Retinal pigment epithelial cell (primary cell): Measurements from ENCODE around the gene CCL27.
"Not testable (repeated sequence)": the region's sequence is repeated elsewhere in the genome, so short reads cannot be mapped to it uniquely, and the experiment has no call there.

ENCODE experiments used
- DNase-seq: peaks from one replicate; pipeline ENCODE4 v3.0.0-alpha.2; 2010; ENCODE audit warnings: low read depth
- H3K4me3 ChIP-seq: 2 replicates; pipeline ENCODE4 v1.5.1; 2011; ENCODE audit warnings: mild to moderate bottlenecking, low read length, control low read depth, moderate library complexity
- CTCF ChIP-seq: conservative IDR thresholded peaks from 2 replicates; pipeline ENCODE4 v1.5.1; 2011; ENCODE audit warnings: low read depth, low read length, control low read depth, inconsistent platforms

The CCL27 gene

GRCh38 chr9:34642679-34643078, 19.8 kb downstream of the CCL27 start:
- H3K4me3 ChIP-seq = no peak overlapping the region
- no peak for TF ChIP-seq CTCF
- DNase-seq = no peak

DNA sequence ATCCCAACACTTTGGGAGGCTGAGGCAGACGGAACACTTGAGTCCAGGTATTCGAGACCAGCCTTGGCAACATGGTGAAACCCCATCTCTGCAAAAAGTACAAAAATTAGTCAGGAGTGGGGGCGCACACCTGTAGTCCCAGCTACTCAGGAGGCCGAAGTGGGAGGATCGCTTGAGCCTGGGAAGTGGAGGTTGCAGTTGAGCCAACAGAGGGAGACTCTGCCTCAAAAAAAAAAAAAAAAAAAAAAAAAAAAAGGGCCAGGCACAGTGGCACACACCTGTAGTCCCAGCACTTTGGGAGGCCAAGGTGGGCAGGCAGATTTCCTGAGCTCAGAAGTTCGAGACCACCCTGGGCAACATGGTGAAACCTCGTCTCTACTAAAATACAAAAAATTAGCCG, 23.1 kb downstream of the CCL27 start:
- not testable (repeated sequence) for DNase-seq, H3K4me3 ChIP-seq

- no peak for TF ChIP-seq CTCF
- peak overlapping the region; percentile 59 for H3K4me3 ChIP-seq
- no peak for DNase-seq
Observed at GRCh38 chr9:34638138-34638445, 24.4 kb downstream of the CCL27 start.

DNA sequence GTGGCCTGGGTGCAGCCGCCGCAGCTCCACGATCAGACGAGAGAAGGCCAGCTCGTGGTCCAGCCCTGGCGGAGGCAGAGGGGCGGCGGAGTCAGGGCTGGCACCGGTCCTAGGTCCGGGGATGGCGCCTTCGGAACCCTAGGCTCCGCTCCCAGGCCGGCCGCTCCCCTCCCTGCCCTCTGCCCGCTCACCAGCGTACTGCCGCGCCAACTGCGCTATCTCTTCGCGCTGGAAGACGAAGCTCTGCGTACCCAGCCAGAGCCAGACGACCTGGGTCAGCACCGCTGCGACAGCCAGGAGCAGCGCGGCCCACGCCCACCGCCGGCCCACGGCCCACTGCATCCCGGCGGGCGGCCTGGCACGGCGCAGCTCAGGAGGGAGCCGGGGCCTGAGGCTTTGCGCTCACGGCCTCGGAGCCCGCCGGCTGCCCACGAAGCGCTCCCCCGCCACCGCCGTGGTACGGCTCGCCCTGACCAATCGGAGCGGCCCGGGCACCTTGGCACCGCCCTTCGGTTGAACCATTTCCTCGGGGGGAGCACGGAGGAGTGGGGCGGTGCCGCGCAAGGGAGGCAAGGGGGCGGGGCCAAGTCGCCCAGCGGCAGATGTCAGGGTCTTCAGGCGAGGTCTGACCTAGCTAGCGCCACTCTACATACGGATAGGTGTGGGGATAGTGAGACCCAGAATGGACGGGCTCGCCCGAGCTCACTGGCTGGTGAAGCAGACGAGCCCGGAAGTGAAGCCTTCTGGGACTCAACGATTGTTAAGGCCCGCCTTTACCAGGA, 24.9 kb downstream of the CCL27 start, which contains the start of gene SIGMAR1:
SIGMAR1 (minus strand) TSS at position 432 of the 782 bp plus-strand sequence; CDS start at position 342, 90 bp downstream.
- peak; percentile 57 for DNase-seq
- no peak for TF ChIP-seq CTCF
- peak within 1 kb of the TSS; percentile 59 for H3K4me3 ChIP-seq

DNA sequence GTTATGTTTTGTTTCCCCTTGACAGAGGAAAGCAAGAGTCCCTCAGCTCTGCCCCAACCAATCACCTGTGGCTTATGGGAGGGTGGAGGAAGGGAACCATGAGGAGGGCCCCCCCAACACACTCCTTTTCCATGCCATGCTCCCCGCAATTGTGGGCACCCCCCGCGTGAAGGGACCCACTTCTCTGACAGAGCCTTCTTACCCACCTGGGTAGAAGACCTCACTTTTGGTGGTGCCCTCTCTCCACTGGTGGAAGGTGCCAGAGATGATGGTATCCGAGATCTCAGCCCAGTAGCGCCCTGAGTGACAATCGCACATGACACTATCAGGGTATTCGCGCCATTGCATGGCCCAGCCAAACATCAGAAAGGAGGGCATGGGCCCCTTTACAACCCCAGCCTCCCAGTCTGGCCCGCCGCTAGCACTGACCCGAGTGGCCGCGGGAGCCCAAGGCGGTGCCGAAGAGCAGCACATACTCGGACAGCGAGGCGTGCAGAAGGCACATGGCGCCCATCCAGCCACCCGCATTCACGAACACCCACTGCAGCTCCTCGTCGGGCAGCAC, 25.6 kb downstream of the CCL27 start:
- TF ChIP-seq CTCF = no peak
- H3K4me3 ChIP-seq = peak overlapping the region; percentile 48
- no peak for DNase-seq

- no peak for TF ChIP-seq CTCF
- no peak for DNase-seq
- no peak overlapping the region for H3K4me3 ChIP-seq
Observed at GRCh38 chr9:34635556-34635955, 26.9 kb downstream of the CCL27 start.

DNA sequence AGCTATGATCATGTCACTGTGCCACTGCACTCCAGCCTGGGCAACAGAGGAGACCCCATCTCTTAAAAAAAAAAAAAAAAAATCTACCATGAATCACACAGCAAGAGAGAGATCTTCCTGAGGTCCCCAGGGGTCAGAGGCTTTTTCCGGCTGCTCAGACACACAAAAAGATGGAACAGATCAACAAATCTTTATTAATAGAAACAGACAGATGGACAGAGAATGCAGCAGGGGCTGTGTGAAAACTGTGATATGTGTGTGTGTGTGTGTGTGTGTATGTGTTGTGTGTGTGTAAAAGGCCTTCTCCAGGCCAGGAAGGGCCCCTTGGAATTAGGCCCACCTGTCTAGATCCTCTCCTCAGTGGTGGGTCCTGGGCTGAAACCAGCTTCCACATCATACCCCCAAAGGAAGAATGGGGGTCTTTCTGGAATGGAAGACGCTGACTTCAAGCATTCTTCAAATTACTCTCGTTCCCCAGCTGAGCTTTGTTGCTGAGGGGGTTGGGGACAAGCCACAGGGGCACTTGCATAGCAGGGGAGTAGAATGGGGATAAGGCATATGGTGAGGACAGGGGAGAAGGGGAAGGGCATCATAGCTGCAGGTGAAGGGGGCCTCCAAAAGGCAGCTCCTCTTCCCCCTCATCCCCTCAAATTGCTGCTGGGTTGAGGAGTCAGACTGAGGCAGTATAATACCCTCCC, 27.8 kb downstream of the CCL27 start:
- no peak overlapping the region for H3K4me3 ChIP-seq
- no peak for TF ChIP-seq CTCF

More for the DNA sequence above, 27.8 kb downstream of the CCL27 start:
- no peak for DNase-seq
